GM21447 (cell line): ENCODE results near the gene TAF3.

Source experiments
- ATAC-seq: cut with Tn5 transposase; IDR thresholded peaks from one replicate; pipeline ENCODE4 v1.9.1; 2021; ENCODE audit not compliant: unreplicated experiment

TAF3 gene

DNA sequence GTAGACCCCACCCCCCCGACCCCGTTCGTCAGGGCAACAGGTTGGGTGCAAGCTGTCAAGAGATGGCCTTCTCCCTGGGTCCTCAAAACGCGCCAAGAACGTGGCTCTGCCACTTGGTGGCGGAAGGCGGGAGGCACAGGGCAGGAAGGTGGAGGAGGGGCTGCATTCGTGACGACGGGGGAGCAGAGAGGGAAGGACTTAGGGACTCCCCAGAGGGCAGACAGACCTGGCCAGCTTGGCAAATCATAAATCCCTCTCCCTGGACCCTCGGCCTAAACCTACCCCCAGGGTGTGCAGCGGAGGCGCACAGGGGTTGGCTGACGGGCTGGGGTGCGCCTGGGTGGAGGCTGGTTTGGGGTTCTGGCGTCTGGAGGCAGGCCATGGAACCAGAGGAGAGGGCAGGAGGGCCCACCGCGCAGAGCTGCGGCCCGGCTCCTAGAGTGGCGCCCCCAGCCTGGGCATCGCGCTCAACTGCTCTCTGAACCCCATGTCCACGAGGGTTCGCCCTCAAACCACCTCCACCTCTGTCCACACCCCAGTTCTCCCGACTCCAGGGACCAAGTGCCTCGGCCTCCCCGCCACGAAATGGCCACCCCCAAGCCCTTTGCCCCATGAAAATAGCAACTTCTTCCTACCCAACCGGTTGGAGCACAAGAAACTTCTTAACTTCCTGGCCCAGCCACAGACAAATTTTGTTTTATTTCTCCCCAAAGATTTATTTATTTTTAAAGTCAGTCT is 225.4 kb downstream of the TAF3 start:
- ATAC-seq = no peak

DNA sequence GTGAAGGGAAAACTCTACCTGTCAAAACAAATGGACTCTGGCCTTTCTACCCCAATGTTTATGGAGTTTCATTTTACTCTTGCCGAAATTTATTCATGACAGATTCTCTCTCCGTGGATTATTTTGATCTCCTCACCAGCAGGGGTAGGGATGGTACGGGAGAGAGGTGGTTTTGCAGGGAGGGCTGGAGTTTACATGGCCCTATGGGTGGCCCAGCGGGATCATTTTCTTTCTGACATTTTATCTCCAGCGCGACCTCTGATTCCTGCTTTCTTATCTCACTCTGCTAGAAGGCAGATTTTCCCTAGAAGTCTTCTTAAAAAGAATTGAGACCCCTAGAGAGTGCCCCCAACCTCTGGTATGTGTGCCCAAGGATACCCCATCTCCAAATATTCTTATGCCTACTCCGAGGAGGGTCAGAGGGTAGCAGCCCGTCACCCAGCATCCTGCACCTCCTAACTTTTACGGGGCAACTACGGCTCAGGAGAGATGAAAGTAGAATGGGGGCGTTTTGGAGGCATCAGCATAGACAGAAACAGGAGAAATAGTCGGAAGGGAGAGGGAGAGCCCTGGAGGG is 226.1 kb downstream of the TAF3 start:
- no peak for ATAC-seq

DNA sequence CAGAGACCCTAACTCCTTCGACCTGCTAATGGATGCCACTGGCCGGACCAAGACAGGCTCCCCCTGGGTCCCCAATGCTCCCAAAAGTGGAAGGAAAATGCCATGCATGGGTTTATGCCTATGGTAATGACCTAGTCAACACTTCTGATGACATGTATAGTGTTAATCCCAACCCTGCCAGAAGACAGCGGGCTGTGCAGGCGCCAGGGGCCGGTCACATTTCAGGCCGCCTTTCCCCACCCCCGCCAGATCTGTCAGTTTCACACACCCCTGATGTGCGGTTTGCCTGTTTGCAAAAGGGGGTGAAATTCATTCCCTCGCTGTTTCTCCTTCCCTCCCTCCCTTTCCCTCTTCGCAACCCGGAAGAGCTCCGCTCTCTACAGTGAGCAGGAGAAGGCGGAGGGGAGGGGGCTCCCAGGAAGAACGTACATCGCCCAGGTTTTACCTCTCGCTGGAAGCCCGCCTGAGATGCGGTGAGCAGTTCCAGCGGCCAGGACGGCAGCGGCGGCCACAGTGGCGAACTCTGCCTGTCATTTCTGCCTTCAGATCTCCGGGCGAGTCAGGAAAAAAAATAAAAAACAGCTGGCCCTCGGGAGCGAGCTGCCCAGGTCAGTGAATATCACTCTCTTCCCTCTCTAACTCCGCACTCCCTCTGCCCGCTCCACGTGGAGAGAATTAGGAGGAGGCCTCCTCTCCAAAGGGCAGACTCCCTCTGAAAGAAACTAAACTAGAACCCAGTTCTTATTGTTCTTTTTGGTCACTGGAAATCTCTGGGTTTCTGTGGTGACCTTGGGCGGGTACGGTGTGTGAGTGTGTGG is 226.8 kb downstream of the TAF3 start:
- no peak for ATAC-seq

GRCh38 chr10:8045726-8046494 is 227.6 kb downstream of the TAF3 start:
- no peak for ATAC-seq

DNA sequence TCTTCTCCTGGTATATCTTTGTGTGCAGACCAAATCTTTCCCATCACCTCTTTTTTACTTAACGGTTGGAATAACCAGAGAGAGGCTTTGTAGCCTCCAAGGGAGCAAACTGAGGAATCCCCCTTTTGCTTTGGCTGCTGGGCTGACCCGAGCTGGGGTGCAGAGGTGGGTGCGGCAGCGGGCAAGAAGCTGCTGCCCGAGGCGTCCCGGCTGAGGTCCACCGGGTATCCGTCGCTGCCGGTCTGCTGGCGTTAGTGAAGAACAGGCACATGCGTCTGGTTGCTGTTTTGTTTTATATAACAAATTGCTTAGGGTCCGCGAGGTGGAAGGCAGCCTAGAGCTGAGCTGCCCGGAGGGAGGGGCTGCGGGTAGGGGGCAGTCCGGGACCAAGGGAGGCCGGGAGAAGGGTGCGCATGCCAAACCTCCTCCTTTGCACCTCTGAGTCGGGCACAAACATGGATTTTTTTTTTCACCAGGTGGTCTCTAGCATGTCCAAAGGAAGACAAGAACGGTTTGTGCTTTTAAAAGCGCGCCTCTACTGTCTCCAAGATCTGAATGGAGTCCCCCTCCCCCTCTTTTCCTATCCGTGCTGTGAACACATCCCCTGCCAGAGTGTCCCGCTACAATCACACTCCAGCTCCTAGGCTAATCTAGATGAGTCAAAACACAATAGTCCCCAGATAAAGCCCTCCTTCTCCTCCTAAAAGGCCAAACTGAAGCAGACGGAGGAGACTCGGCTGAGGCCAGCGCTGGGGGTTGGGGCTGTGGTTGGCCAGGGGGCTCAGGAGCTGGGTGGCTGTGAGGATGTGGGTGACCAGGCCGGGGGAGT is 229.4 kb downstream of the TAF3 start:
- no peak for ATAC-seq

GRCh38 chr10:8048281-8049008 is 230.1 kb downstream of the TAF3 start:
- ATAC-seq = no peak

DNA sequence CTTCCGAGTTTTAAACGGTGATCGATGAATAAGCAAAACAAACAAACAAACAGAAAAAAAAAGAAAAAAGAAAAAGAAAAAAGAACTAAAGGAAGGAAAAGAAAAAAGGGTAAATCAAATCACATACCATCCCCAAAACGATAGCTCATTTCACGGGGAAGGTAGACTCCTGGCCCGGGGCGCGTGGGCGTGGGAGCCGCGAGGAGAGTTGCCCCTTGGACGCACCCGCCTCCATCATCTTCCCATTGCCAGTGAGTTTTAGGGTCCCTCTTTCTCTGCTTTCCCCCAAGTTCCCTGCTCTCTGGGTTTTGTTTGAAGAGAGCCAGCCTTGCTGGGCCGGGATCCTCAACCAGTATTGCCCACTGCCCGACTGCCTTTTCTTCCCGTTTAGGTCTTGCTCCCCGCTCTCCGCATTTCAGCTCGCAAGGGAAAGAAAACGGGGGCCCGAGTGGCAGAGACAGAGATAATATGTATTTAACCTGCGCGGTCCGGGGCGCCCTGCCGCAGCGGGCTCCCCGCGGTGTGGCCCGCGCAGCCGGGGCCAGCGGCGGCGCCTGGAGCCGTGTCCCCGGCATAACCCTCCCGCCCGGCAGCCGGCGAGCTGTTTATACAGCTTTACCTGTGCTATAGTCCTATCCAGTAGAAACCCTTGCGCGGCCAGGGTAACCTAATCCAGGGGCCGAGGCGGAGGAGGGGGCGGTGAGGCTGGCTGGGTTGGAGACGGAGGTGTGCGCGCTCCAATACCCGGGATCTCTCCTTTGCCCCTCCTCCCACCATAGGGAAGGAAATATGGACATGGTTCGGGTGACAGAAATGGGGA is 230.9 kb downstream of the TAF3 start:
- ATAC-seq = no peak

- ATAC-seq = no peak
These were observed 231.7 kb downstream of the TAF3 start for GRCh38 chr10:8049865-8050555.

- no peak for ATAC-seq
These were observed 232.3 kb downstream of the TAF3 start for GRCh38 chr10:8050556-8051108.

DNA sequence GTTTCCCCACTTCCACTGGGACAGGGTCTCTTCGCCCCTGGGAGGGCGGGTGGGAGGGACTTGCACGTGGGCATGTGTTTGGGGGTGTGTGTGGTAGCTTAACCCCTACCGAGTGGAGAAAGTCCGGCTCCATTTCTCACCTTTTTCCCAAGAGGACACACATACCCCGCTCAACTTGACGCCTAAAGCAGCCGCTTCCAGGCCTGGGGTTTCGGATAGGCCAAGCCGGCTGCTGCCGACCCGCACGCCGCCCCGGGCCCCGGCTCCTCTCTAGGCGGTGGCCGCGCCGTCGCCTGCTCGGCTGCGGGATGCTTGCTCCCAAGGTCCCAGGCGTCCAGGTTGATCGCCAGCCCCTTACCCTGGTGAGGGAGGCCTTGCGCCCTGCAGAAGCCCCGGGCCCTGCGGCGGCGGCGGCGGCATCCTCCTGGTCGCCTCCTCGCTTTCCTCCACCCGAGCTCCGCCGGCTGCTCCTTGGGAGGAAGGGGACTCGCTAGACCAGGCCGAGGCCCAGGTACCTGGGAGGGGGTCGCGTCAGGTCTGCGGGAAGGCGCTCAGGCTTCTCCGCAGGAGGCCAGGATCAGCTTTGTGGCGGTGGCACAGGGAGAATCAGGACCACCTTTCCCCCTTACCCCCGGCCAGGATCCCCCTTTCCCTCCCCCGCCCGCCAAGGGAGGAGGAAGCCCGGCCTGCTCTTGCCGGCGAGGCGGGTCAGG is 233.0 kb downstream of the TAF3 start:
- ATAC-seq = no peak

GRCh38 chr10:8051851-8052257 is 233.5 kb downstream of the TAF3 start:
- no peak for ATAC-seq

DNA sequence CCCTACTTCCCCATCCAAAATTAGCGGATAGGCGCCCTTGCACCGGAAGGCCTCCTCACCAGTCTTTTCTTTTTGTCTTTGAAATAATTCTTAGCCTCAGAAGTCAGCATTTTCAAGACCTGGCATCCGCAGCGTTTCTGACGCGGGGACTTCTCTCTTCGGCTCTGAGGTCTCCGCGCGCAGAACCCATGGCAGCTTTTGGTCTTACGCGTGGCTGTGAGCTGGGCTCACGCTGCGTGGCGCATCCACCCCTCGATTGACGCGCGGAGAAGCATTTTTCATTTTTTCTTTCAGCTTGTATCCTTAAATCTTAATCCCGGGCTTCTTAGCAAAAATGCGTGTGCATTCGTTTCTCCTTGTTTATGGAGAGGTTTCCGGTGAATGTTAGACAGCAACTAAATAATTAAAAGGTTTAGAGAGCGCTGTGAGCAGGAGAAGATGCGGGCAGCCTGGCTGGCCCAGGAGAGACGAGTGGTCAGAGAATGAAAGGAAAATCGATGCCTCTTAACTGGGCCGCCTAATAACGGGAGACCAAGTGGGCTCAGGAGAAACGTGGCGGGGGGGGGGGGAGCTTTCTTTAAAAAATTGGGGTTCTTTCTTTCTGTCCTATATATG is 234.1 kb downstream of the TAF3 start:
- no peak for ATAC-seq

DNA sequence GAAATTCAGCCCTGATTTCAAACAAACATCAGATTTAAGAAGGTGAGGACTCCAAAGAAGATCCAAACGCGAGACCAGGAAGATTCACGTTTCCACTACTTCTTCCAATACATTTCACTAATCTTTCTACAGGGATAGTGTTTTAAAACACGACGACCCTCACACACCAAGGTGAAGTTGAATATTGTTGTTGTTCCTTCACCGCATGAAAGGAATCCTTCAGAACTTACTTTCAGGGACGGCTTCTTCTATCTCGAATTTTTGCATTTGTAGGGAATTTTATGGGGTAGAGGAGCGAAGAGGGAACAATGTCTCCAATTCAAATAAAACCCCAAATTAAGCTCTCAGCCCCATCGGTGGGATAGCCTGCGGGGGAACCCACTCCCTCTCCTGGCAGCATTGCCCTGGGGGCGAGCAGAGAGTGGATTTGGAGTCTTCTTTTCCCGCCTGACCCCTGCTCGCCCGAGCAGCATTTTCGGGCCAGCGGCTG is 234.7 kb downstream of the TAF3 start:
- ATAC-seq = no peak

- peak; percentile 41 for ATAC-seq
These were observed 235.3 kb downstream of the TAF3 start for GRCh38 chr10:8053446-8054243.

DNA sequence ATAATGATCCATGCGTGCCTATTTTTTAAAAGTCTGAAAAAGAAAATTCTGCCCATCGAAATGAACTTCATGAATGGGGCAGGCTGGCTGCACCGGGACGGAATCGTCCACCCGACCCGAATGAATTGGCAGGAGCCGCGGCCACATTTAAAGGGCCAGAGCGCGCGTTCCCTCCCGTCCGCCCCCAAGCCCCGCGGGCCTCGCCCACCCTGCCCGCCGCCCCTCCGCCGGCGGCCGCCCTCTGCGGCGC is 235.9 kb downstream of the TAF3 start:
- peak; percentile 9 for ATAC-seq
